ENCODE data around the gene ABCF2.

DNA sequence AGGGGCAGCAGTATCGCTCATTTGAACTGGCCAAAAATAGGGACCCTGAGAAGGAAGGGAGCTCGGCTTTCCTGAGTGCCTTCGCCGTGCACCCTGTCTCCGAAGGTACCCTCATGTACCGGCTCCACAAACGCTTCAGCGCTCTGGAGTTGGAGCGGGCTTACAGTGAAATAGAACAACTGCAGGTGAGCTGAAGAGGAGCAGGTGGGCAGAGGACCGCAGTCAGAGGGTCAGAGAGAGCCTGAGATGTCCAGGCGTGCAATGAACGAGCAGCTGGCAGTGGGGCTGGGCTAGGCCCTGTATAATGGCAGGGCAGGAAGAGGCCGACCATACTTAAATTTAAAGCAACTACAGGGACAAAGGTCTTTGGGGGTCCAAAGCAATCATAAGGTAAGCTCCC lies 9.4 kb upstream of the ABCF2 start:
- no peak for TF ChIP-seq POLR2A (IDR thresholded peaks at IDR 0.05)
- TF ChIP-seq CTCF (IDR thresholded peaks at IDR 0.05) = no peak

Measured in heart left ventricle (tissue), 13 donors.